Glomerular endothelial cell (primary cell): ENCODE measurements around the gene DCAF4. TPM values are rescaled to one million over a fixed set of nuclear protein-coding genes. Genes with fewer than 3 reads are reported as not detected.

Source experiments
- DNase-seq: peaks from one replicate; pipeline ENCODE4 v3.0.0-alpha.2; 2011; ENCODE audit warnings: low read depth, low spot score; ENCODE audit errors: extremely low read depth
- total RNA-seq: library from RNA; depleted of rRNA; stranded (reverse); fragments of >200 nt; gene quantifications from 2 replicates; pipeline ENCODE4 v1.2.3, GENCODE V29; 2015

DCAF4 gene
- total RNA-seq, 1 donor from 2014 or later = 44.3 TPM

GRCh38 chr14:72894323-72894622 lies 32.0 kb upstream of the DCAF4 start:
- DNase-seq = no peak

DNA sequence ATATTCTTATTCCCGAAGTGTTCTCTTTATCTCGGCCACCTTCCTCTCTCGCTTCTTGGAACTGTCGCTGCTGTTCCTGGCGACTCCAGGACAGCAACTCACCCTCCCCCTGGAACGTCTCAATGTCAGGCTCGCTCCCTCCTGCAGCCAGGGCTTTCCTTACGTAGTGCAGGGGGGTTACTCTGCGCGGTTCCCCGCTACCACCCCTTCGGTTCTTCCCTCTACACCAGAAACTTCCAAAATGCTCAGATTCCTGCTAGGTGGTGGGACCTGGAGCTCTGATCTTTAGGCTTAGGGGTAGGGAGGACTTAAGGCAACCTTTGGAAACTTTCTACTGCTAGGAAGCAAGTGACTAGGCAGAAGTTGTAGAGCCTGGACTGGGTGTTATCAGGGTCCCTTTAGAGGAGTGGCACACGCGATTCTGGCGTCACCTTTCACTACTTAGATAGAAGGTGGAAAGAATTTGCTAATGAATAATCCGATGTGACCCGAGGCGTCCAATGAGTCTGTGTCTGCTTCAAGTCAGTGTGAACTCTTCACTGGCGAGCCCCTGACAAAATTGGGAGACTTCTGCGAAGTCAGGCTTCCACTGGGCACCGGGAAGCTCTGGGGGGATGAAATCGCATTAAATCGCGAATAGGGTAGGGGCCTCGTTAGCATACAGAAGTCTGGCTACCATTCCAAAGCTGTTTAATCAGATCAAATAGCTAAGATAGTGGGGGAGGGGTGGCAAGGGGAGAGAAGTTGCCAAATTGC lies 31.5 kb upstream of the DCAF4 start:
- DNase-seq = no peak

DNA sequence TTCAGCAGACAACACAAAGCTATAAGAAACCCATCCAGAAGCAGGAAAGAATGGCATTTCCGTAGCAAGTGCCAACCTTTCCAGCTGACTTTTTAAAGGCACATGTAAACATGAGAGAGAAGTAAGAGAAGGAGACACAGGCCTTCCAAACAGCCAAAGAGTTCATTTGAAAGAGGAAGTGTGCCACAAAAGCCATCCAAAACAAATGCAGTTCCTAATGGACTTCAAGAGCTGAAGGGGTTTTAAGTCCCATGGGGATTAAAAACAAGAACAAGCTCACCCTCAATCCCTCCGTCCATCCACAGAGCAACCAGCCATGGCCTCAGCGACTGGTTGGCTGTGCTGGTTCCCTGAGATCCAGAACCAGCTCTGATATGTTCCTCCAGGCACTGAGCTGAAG lies 27.8 kb upstream of the DCAF4 start:
- no peak for DNase-seq

- DNase-seq = no peak
These were observed 24.9 kb upstream of the DCAF4 start for GRCh38 chr14:72901361-72901760.

GRCh38 chr14:72902801-72903530 lies 23.3 kb upstream of the DCAF4 start:
- no peak for DNase-seq

GRCh38 chr14:72903716-72904115 lies 22.5 kb upstream of the DCAF4 start:
- DNase-seq = no peak

DNA sequence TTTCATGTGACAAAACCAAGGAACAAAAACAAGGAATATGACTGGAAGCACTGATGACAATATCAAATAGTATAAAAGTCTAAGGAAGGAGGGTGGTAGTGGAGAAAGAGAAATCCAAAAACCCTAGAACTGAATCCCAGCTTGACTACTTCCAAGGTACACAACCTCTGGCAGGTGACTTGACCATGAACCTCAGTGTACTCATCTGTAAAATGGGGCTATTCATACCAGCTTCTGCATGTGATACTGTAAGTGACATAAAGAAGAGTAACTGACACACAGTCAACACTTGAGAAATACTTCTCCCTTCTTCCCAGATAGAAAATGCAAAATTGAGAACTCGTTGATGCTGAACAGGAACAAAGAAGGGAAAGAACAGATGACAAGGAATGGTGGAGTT lies 22.0 kb upstream of the DCAF4 start:
- DNase-seq = no peak

DNA sequence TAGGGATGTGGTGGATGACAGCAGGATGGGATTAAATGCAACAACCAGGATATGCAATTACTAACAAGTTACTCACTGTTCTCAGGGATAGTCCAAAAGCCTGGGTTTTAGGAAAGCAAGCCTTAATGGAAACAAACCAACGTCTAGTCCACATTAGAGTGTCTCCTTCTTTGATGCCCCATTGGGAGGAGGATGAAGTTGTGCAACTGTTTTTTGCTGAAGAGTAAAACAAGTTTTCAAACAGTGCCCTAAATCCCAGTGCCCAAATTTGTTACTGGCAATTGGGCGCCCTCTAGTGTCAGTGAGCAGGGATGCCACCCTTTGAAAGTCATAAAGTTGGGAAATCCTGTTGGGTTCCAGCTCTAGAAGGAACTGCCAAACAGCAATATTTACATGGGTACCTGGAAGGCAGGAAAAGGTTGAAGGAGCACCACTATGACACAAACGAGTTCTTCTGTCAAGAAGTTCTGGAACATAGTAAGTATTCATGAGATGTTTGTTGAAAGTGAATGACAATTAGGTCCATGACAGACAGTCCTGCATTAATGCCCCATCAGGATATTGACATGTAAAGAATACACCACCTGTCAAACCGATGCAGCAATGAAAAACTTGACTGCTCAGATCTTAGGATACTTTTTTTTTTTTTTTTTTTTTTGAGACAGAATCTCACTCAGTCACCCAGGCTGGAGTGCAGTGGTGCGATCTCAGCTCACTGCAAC lies 21.3 kb upstream of the DCAF4 start:
- DNase-seq = peak; percentile 54

DNA sequence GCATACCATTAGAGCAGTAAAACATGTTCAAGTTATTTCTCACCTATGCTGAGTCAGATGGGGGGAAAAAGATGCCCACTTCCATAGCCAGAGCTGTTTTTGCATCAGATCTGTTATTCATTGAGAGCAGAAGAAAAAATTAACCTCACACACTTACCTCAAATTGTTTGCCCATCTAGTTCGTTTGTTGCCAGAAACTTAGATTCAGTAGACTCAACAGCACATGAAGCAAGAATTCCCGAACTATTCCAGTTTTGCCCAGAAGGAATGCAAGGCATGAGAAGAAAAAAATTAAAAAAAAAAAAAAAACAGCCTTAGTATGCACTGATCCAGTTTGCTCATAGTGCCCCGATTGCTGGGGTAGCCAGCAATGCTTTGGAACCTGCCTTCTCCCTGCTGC lies 19.9 kb upstream of the DCAF4 start:
- DNase-seq = no peak

GRCh38 chr14:72906879-72907278 lies 19.4 kb upstream of the DCAF4 start:
- no peak for DNase-seq

DNA sequence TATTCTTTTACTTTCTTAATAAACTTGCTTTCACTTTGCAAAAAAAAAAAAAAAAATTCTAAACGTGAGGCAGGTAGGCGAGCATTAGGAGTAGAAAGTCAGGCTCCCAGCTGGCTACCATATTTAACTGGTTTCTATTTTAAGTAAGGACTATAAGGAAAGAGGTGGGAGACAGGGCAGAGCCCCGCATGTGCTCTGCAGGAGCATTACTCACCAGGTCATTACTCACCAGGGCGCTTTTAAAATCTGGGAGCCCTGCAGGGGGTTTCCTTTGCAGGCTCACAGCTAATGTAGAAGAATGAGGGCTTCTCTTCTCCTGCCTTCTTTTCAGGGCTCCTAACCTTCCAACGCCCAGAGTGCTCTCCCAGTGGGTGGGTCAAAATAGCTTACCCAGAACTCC lies 18.4 kb upstream of the DCAF4 start:
- DNase-seq = no peak

- no peak for DNase-seq
These were observed 17.1 kb upstream of the DCAF4 start for GRCh38 chr14:72909163-72909562.

GRCh38 chr14:72913809-72914208 lies 12.5 kb upstream of the DCAF4 start:
- DNase-seq = no peak

- DNase-seq = no peak
These were observed 10.1 kb upstream of the DCAF4 start for GRCh38 chr14:72916174-72916573.

DNA sequence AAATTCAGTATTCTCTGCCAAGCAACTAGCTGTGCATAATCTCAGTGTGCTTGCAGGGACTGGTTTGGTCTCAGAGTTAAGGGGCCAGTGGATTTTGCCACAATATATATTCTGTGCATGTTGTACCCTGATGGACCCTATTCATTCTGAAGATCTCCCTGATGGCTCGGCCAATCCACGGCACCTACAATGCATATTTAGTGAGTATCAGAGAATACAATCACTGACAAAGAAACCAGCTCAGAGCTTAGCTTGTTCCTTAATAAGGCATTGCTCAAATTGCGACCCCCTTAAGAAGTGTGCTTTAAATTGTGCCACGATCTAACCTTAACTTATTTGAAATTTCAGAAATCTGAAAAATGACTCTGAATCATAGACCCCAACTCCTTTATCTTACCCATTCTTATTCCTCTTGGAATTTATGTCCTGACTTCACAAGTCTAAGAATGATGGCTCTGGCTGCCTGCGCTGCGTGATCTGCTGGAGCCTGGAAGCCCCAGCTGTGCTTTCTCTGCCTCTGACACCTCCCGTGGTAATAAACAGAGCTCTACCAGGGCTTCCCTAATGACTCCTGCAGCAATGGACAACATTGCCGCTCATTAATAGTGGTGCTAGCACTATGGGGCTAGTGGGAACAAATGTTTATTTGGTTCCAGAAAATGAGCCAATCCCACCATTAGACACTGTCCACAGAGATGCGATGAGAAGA lies 9.0 kb upstream of the DCAF4 start:
- DNase-seq = no peak

DNA sequence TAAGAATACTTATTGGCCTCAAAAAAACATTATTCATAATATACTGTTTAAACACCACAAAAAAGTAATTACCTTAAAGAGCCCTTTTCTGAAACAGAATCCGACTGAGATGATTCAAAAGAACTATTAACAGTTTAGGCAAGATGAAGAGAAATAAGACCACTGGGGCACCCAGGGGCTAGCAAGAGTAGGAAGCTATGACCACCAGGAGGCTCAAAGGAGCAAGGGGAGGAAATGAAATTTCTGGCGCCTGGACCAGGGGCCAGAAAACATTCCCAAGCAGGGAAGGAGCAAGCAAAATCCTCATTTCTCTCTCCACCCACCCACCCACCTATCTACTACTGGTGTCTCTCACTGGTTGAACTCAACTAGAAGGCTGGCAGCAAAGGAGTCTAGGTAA lies 6.3 kb upstream of the DCAF4 start:
- no peak for DNase-seq

GRCh38 chr14:72921396-72921795 lies 4.9 kb upstream of the DCAF4 start:
- DNase-seq = no peak

GRCh38 chr14:72924337-72924736 lies 1.9 kb upstream of the DCAF4 start:
- no peak for DNase-seq

- DNase-seq = no peak
These were observed 999 bp upstream of the DCAF4 start for GRCh38 chr14:72925171-72925759.

DNA sequence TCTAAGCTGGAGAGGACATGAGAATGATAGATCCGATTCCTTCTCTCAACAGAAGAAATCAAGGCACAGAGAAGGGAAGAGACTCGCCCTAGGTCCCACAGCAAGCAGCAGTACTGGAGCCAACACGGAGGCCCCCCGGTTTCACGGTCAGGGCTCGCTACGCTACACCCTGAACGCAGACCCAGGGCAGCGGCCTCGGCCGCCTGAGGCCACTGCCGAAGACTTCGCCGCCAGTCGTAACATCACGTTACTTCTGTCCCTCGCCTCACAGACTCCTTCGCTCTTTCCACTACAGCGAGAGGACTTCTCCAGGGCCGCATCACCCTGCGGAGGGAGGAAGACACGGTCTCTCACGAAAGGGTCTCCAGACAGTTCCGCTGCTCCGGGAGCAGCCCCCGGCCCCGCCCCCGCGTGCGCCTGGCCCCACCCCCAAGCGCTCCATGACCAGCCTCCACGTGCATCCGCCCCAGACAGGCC lies 411 bp upstream of the DCAF4 start:
- no peak for DNase-seq

DNA sequence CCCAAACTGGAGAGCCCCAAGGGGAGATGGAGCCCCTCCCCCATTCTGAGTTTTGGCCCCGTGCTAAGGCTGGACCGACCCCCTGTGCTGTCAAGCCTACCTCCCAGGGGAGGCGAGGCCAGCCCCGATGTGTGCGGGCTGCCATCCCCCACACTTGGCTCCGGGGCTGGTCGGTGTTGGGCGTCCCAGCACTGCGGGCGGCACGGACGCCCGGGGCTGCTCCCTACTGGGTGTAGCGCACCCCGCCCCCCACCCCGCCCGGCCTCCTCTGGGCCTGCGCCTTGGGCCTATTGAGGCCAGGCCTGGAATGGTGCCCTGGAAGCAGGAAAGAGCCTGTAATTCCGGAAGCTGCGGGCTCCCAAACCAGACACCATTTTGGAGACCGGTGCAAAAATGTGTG lies 2.6 kb downstream of the DCAF4 start:
- no peak for DNase-seq
